GF-D8 (cell line): Measurements from ENCODE around the gene CPB2.

Experiments used
- DNase-seq: peaks from one replicate; lab custom pipeline; 2025; lab: John Stamatoyannopoulos, UW

Gene CPB2

DNA sequence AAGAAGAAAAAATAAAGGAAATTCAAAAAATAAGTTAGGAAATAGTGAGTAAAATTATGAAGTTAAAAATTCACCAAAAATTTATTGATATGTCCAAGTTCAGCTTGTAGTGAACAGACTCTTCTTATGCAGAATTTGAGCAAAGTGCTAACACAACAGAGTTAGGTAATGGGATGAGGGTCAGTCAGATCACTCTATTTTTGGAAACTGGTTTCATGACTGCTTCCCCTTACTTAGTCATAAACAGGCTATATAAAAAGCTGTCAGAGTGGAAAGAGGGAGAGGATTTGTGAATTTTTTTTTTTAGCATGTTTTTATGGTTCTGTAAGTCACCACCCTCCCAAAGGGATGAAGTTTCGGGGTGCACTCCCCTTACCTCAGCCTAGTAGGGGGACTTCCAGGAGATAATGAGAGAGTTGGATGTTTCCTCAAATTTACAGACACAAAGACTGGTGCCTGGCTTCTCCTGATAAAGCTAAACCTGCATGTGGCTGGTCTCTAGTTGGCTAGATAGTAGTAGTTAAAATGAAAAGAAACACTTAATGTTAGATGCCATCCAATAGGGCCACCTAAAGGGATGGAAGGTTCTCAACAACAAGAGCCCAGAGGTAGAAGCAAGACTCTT is 4.5 kb downstream of the CPB2 start:
- DNase-seq: no peak

DNA sequence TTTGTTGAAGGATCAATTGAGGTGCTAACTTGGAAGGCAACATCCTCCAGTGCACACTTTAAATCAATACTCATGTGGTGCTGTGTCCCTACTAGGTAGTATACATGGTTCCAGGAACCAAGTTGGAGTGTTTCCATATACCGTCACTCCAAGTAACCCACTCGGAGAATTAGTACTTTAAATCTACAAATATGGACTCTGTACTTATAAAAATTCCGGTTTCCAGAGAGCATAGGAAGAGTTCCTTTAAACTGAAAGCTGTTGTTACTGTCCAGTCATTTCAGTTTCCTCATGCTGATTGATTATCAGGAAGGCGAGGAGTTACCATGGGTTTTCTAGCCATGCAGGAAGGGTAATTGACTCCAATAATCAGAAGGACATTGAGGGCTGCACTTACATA is 7.2 kb downstream of the CPB2 start:
- no peak for DNase-seq

DNA sequence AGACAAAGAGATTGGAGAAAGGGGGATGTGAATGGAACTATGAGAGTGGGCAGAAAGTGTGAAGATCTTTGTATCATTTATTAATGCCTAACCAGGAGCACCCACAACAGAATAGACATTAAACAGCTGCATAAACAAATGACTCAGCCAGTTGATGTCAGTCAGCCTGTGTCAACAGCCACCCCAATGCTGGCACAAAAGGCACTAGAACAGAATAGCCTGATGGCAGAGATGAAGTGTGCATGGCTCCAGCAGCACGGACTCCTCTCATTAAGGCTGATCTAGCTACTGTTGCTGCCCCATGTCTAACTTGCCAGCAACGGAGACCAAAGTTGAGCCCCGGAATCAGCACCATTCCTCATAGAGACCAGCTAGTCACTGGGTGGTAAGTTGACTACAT is 7.8 kb downstream of the CPB2 start:
- DNase-seq: no peak

DNA sequence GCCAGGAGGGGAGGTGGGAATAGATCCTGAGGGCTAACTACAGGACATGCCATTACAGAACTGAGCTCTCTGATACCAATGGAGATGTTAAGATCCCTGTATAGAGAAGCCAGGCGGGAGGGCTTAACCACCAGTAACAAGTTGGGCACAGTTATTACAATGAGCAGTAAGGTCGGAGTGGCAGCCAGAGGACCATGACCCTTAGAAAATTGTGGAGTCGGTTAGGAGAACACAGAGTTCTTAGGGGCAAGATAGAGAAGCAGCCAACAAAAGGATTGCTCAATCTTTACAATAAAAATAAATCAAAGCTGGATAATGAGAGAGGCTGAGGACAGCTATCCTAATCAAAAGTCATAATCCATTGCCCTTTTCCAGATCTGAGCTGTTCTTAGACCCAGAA is 10.4 kb downstream of the CPB2 start:
- DNase-seq: no peak

DNA sequence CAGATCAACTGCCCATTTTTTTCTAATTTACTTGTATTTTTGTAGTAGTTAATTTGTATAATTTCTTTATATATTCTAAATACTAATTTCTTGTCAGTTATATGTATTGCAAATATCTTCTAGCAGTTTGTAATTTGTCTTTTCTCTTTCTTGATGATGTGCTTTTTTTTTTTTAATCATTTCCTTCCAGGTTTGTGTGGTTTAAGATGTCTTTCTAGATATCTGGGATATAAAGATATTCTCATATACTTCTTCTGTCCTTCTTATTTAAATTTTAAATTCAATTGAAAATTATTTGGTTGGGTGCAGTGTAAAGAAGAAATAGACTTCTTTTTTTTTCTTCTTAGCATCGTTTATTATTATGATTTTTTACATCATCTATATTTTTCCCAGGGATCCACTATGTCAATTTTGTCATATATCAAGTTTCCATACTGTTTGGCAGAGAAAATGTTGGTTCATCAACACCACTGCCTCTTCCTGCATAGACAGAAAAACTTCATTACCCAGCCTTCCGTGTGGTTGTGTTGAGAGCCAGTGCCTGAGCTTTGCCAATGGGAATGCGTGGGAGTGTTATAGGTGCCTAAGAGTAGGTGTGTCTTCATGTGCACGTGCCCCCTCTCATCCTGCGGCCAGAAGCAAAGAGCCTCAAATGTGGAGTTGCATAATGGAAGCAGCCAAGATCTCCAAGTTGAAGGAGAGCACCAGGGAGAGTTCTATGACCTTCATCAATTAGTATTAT is 15.8 kb downstream of the CPB2 start:
- no peak for DNase-seq

DNA sequence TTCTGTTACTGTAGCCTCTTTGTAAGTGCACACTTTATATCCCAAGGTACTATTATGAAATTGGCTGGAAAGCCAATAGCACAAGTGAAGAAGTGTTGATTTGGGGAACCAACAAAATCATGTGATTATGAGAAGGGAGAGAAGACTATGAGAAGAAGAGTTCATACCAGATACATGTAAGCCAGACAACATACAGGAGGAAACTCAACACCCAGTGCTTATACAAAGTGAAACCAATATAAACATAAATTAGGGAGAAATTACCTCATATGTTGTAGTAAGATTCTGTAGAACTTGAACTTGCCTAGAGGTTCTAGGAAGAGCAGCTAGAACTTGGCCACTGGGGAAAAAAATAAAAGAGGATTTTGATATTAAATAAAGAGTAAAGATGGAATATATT is 17.4 kb downstream of the CPB2 start:
- no peak for DNase-seq

DNA sequence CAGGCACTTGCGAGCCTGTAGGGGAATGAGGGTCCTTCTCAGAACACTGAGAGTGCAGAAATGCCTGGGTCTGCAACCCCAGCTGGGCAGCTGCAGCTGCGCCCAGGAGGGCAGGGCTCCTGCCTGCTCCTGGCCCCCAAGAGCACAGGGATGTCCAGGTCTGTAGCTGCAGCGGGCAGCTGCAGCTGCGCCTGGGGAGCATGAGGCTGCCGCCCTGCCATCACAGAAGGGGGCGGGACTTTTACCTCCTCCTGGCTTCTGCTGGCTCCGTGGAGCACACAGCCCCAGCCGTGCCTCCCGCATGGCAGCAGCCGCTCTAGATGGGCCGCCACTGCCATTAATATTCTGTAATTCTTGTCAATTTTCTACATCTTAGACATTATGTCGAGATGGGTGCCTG is 17.8 kb downstream of the CPB2 start:
- DNase-seq: no peak

DNA sequence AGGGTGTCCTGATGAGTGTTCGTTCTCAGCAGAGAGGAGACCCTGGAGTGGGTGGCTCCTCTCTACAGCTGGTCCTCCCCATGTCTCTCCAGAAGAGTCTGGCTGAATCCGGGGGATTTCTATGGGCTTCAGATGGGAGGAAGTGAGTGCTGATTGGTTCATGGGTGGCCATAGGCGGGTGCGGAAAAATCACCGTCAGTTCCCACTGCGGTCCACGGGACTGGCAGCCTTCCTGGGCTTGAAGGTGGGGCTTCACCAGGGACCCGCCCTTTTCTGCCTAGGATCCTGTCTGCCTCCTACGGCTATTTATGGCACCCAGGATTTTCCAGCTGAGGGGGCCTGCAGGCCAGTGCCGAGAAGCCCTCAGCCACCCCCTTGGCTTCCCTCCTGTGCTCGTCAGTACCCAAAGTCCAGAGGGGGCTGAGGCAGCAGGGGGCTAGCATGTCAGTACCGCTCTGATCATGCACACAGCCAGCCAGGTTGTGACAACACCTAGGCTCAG is 18.4 kb downstream of the CPB2 start:
- no peak for DNase-seq

DNA sequence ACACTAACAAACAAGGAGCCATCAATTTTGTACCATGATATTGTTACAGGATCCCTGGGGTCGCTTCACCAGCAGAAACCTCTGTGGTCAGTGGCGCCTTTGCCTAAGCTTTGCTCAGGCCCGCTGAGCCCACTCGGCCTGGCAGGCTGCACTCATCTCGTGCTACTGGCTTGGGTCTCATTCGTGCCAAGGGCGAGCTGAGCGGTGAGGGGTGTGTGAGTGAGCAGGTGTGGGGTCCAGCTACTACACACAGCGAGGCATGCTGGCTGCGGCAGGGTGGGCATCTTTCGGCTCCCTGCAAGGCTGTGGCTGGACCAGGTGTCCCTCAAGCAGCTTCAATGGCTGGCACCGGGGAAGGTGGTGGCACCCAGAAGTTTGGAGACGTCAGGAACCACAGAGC is 19.1 kb downstream of the CPB2 start:
- DNase-seq: no peak

DNA sequence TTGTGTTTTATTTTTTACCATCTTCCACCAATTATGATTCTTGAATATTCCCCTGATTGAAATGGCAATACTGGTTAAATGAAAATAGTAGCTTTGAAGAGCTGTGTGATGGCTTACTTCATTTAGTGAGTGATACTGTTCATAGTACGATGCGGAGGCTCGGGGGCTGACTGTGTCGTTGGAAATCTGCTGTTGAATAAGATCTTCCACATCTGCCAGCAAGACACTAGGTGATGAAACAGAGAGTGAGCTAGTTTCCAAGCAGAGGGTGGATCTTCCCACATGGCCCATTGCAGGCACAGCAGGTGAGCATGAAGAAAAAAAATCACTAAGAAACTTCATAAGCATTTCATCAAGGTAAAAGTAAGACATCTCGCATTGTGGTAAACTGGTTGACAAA is 22.5 kb downstream of the CPB2 start:
- DNase-seq: no peak

DNA sequence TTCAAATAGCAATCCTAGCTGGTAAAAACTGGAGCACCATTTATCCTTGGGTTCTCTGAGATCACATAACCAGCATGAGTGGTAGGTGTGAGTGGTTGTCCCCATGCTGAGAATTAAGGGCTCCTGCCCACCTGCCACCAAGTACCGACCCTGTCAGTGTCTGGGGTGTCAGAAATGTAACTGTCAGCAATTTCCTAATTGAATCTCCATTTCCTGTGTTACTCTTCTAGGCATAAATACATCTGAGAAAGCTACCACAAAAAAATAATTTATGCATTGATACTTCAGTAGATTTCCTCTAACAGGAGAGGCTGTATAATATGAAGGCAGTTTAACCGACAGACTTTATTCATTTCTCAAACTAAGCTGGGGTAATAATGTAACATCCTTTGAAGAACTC is 25.1 kb downstream of the CPB2 start:
- no peak for DNase-seq

DNA sequence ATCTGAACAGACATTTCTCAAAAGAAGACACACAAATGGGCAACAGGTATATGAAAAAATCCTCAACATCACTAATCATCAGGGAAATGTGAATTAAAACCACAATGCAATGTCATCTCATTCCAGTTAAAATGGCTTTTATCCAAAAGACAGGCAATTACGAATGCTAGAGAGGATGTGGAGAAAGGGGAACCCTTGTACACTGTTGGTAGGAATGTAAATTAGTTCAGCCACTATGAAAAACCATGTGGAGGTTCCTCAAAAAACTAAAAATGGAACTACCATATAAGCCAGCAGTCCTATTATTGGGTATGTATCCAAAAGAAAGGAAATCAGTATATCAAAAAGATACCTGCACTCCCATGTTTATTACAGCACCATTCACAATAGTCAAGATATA is 27.6 kb downstream of the CPB2 start:
- DNase-seq: no peak

DNA sequence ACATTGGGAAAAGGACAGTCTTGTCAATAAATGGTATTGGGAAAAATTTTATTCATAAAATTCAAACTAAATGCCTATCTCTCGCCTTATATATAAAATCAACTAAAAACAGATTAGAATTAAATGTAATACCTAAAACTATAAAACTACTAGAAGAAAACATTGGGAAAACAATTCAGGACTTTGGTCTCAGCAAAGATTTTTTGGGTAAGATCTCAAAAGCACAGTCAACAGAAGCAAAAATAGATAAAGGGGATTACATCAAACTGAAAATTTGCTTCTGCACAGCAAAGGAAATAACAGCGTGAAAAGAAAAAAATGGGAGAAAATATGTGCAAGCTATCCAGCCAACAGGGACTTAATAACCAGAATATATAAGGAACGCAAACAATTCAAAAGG is 28.0 kb downstream of the CPB2 start:
- DNase-seq: no peak

DNA sequence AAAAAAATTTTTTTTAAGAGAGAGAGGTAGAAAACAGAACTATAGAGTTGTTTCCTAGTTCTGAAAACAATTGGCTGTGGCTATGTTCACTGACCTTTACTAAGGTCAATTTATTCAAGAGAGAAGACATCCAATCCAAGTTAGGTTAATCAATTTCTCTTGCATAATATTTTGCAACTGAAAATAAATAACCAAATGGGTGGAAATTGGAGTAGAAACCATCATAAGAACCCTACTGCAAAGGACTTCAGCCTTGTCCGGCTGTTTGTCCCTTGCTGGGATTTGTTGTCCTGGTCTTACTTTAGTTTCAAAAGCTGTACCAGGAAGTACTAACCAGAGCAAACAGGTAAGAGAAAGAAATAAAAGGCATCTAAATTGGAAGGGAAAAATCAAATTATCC is 29.0 kb downstream of the CPB2 start:
- no peak for DNase-seq

DNA sequence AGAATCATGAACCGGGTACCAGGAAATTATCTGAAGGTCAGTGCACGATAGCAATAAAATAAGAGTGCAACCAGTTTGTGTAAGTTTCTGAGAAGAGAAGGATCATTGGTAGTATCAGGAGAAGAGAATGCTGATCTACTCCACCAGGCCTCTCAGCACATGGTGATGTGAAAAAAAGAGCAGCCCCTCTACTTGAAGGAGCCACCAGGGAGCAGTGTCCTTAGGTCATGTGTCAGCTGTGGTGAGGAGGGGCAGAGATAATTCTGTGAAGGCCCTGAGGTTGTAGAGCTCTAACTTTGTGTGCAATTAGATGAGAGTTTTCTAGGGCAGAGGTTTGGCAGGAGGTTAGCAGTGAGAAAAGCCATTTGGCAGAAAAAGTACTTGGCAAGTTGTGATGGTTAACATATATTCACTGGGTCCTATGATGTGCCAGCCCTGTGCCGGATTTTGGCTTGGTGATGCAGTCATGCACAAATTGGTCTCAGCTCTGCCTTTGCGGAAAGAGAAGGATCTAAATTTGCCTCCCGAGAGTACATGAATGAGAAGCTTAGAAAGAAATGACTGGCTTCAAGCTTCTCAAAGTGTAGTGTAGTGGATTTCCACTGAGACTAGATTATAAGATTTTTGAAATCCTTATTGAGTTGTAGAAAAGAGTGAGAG is 33.1 kb downstream of the CPB2 start:
- no peak for DNase-seq

DNA sequence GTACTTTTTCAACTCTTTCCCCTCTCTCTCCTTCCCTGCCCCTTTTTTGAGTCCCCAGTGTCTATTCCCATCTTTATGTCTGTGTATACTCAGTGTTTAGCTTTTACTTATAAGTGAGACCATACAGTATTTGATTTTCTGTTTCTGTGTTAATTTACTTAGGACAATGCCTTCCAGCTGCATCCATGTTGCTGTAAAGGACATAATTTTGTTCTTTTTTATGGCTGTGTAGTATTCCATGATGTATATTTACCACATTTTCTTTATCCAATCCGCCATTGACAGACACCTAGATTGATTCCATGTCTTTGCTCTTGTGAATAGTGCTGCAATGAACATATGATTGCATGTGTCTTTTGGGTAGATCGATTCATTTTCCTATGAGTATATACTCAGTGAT is 41.5 kb downstream of the CPB2 start:
- DNase-seq: no peak

DNA sequence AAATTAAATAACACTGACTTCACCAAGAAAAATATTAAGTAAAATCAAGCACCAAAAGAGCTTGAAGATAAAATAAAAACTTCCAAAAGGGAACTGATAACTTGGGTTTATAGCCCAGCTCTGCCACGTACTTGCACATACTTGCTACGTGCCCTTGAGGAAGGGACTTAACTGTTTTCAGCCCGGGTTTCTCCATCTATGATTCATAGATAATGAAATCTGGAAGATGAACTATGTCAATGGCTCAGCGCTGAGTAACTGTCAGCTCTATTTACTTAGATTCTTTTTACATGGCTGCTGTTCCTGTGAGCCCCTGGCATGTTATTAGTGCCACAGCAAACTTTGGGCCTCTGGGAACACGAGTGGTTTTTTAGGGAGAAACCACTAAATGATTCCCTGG is 42.6 kb downstream of the CPB2 start:
- DNase-seq: no peak

DNA sequence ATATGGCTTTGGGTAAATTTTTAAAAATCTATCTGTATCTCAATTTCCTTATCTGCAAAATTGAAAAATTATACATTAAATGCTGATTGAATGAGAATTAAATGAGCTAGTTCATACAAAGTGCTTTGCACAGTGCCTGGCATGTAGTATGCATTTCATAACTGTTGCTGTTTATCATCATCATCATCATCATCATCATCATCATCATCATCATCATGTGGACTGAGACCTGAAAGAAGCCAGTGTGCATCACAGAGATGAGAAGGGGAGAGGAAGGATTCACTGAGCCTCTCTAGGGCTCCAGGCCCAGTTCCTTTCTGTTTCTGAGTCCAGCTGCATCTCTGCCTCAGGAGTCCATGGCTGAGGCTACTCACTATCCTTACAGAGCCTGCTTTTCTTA is 45.4 kb downstream of the CPB2 start:
- DNase-seq: no peak

DNA sequence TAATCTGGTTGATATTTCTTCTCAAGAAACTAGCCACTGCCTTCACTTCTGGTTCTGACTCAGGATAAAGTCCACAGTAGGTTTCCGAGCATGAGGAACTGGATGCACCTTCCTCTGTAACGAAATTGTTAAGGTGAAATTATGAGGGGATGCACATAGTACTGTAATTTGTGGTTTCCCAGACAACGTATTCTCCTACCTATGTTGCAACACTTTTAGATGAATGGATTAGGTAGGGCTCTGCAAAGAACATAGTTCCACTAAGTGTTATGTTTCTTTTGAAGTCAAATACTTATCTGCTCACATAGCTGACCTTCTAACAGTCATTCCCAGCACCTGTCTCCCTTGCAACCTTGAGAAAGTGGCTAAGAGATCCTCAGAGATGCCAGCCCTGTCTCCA is 46.6 kb downstream of the CPB2 start:
- DNase-seq: peak; percentile 16

DNA sequence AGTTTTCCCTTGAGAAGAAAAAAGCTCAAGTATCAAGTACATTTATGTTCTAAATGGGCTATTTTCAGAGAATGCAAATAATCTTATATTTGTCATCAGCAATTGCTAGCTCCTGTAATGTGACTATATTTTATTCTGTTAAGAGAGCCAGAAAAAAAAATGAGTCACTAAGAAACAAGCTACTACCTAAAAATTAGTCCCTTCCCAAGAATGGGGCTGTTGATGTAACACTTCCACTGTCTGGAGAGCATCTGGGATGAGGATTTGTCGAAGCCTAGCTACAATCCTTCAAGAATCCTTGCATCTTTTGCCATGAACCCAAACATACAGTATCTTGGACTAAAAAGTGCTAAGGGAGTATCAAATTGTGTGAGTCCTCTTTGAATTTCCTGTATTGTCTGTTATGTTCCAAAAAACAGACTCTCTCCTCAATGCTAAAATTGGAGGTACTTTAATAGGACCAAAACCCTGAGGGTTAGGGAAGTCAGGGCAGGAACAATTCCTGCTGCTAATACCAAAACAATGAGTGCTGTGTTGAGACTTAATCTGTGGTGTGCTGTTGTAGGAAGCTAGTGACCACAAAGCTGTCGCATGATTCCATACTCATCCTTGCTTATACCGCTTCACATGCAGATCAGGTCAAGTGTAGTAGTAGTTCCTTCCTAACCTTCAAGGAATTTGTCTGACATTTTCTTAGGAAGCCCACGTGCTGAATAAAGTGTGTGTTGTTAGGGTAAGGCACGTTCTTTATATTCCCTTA is 47.4 kb downstream of the CPB2 start:
- peak; percentile 41 for DNase-seq

DNA sequence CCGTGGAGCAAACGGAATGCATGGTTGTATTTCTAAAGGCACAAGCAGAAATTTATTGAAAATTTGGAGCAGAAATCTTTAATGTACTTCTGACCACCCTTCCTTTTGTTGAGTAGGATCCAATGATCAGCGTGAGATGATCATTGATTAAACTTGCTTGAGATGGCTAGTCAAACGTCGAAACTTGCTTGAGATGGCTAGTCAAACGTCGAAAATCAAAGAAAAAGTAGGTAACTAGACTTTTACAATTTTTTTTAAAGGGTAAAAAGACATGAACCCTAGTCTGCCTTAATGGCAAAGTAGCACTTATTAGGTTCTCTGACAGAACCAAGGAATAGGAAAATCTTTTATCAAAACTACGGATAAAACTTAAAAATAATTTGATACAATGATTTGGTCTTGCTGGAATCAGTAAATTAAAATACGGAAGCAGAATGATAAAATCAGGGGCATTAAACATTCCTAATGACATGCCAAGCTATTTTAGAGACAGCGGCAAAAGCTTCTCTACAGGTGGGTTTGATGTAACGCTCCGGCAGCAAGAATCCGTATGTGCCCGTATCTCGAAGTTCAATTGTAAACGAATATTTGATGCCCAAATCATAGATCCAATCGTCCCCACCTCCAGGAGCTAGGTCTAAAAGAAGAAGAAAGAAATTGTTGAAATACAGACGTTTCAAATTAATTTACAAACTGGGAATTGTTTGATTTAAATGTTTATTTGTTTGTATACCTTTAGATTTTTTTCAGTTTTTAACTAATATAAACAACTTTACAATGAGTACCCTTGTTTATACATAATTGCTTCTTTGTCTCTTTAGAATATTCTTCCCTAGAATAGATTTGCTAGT is 51.4 kb downstream of the CPB2 start:
- DNase-seq: no peak
